PC-3 (cell line): ENCODE data around the gene CPOX. TPM values are rescaled to one million over a fixed set of nuclear protein-coding genes. Genes with fewer than 3 reads are reported as not detected.
"Not testable (repeated sequence)": the region's sequence is repeated elsewhere in the genome, so short reads cannot be mapped to it uniquely, and the experiment has no call there.

Experiments used
- ATAC-seq: fragments of 200-7000 bp; cut with Tn5 transposase; 2 replicates; pipeline ENCODE4 v1.9.1; 2020; ENCODE audit warnings: mild to moderate bottlenecking, moderate library complexity
- BruUV-seq: library from RNA; stranded (reverse); fragments of 400-500 nt; replicated peaks from 2 replicates; lab custom pipeline; 2021; lab: Mats Ljungman, UMichigan
- CTCF ChIA-PET: fragments of 300-600 bp; sonication (Branson Sonifier 250); formaldehyde crosslinking; loops from one replicate; lab custom pipeline; 2022; ENCODE audit warnings: antibody characterized with exemption; lab: Charles Lee
- POLR2A ChIA-PET: fragments of 300-600 bp; sonication (Branson Sonifier 250); formaldehyde crosslinking; loops from one replicate; lab custom pipeline; 2022; ENCODE audit warnings: antibody characterized with exemption; ENCODE audit not compliant: unreplicated experiment; lab: Charles Lee
- DNase-seq: peaks from one replicate; pipeline ENCODE4 v3.0.0-alpha.2; 2015
- H2AFZ ChIP-seq: fragments of 300-600 bp; sonication (generic); 2 replicates; pipeline ENCODE4 v1.6.0; 2016; ENCODE audit warnings: antibody characterized with exemption, low read length
- H3F3A ChIP-seq: fragments of 300-600 bp; sonication (generic); one replicate; pipeline ENCODE4 v1.6.0; 2017; ENCODE audit warnings: antibody characterized with exemption, low read length, control low read depth, mild to moderate bottlenecking; ENCODE audit not compliant: unreplicated experiment
- H3K27ac ChIP-seq: fragments of 300-600 bp; sonication (generic); 2 replicates; pipeline ENCODE4 v1.5.1; 2016; ENCODE audit warnings: mild to moderate bottlenecking, low read length
- H3K27me3 ChIP-seq: fragments of 300-600 bp; sonication (generic); 2 replicates; pipeline ENCODE4 v1.6.1; 2016; ENCODE audit warnings: low read length, mixed read lengths
- H3K36me3 ChIP-seq: fragments of 300-600 bp; sonication (generic); 2 replicates; pipeline ENCODE4 v1.6.1; 2016; ENCODE audit warnings: low read depth, mixed run types, low read length, mixed read lengths
- H3K4me1 ChIP-seq: fragments of 300-600 bp; sonication (generic); 2 replicates; pipeline ENCODE4 v1.5.1; 2016; ENCODE audit warnings: low read length; ENCODE audit not compliant: insufficient read depth
- H3K4me2 ChIP-seq: fragments of 300-600 bp; sonication (generic); 2 replicates; pipeline ENCODE4 v1.6.0; 2016; ENCODE audit warnings: low read length
- H3K4me3 ChIP-seq: fragments of 300-600 bp; sonication (generic); 2 replicates; pipeline ENCODE4 v1.5.1; 2016; ENCODE audit warnings: mild to moderate bottlenecking, low read length, mixed read lengths
- H3K79me2 ChIP-seq: fragments of 300-600 bp; sonication (generic); 2 replicates; pipeline ENCODE4 v1.6.1; 2017; ENCODE audit warnings: low read length, mixed read lengths
- H3K9ac ChIP-seq: fragments of 300-600 bp; sonication (generic); 2 replicates; pipeline ENCODE4 v1.6.0; 2016; ENCODE audit warnings: mild to moderate bottlenecking, low read length
- H3K9me2 ChIP-seq: fragments of 300-600 bp; sonication (generic); replicated peaks from 2 replicates; pipeline ENCODE4 v1.6.1; 2016; ENCODE audit warnings: mixed run types, low read length, mixed read lengths
- H3K9me3 ChIP-seq: fragments of 300-600 bp; sonication (generic); 2 replicates; pipeline ENCODE4 v1.6.1; 2016; ENCODE audit warnings: low read length, mixed read lengths
- H4K20me1 ChIP-seq: fragments of 300-600 bp; sonication (generic); 2 replicates; pipeline ENCODE4 v1.6.1; 2016; ENCODE audit warnings: low read length, mixed read lengths
- CTCF ChIP-seq: fragments of 300-600 bp; sonication (generic); conservative IDR thresholded peaks from 2 replicates; pipeline ENCODE4 v1.5.1; 2017; ENCODE audit warnings: antibody characterized with exemption, low read depth, mild to moderate bottlenecking, low read length
- EZH2 ChIP-seq: fragments of 300-600 bp; sonication (generic); IDR thresholded peaks from one replicate; pipeline ENCODE4 v1.6.1; 2017; ENCODE audit warnings: antibody characterized with exemption, mild to moderate bottlenecking, low read length; ENCODE audit not compliant: unreplicated experiment
- EZH2phosphoT487 ChIP-seq: fragments of 300-600 bp; sonication (generic); IDR thresholded peaks from 2 replicates; pipeline ENCODE4 v1.6.1; 2018; ENCODE audit warnings: mild to moderate bottlenecking, antibody characterized with exemption, low read length, borderline replicate concordance
- intact Hi-C: fragments of 100-400 bp; cut with micrococcal nuclease; formaldehyde crosslinking; loops from 2 replicates; pipeline ENCODE4 v1.9.0; 2023
- total RNA-seq: library from RNA; depleted of rRNA; stranded (reverse); fragments of >200 nt; gene quantifications from 2 replicates; pipeline ENCODE4 v1.2.3, GENCODE V29; 2014

Gene CPOX
- total RNA-seq, 1 experiment from 2014 or later, result 62.0 TPM

- peaks cover 42% of the 10 kb centered on the region for H3K4me1 ChIP-seq
- H3K4me2 ChIP-seq, result no peak overlapping the region
- no peak for DNase-seq
- ChIA-PET CTCF (no interaction called here), POLR2A (no interaction called here)
- intact Hi-C loops, result no loop called here
- no peak overlapping the region for H3K9ac ChIP-seq
- TF ChIP-seq EZH2phosphoT487 (no peak), CTCF (no peak), EZH2 (no peak)
- no peaks in the 10 kb centered on the region for H3F3A ChIP-seq
- no peaks in the 10 kb centered on the region for H3K36me3 ChIP-seq
- no TSS peak for BruUV-seq
- H3K27me3 ChIP-seq, result no peaks in the 10 kb centered on the region
- H3K4me3 ChIP-seq, result no peak overlapping the region
- H3K9me2 ChIP-seq, result no peaks in the 10 kb centered on the region
- H3K79me2 ChIP-seq, result no peaks in the 10 kb centered on the region
- H2AFZ ChIP-seq, result no peak overlapping the region
- H3K27ac ChIP-seq, result no peak overlapping the region
- no peaks in the 10 kb centered on the region for H3K9me3 ChIP-seq
- H4K20me1 ChIP-seq, result no peaks in the 10 kb centered on the region
- no peak for ATAC-seq
Measured at GRCh38 chr3:98560911-98561310, 32.5 kb downstream of the CPOX start.

GRCh38 chr3:98559769-98560168 is 33.6 kb downstream of the CPOX start:
- POLR2A ChIA-PET, CTCF ChIA-PET, BruUV-seq: not testable (repeated sequence)

GRCh38 chr3:98558100-98558827 is 35.1 kb downstream of the CPOX start:
- BruUV-seq, result no TSS peak
- no peak overlapping the region for H3K4me3 ChIP-seq
- peaks cover 21% of the 10 kb centered on the region for H3K4me1 ChIP-seq
- no peaks in the 10 kb centered on the region for H4K20me1 ChIP-seq
- no peaks in the 10 kb centered on the region for H3K36me3 ChIP-seq
- H3K27ac ChIP-seq, result no peak overlapping the region
- TF ChIP-seq EZH2, result no peak
- TF ChIP-seq CTCF, result no peak
- no peak for TF ChIP-seq EZH2phosphoT487
- no peak overlapping the region for H2AFZ ChIP-seq
- H3K79me2 ChIP-seq, result no peaks in the 10 kb centered on the region
- H3K27me3 ChIP-seq, result no peaks in the 10 kb centered on the region
- no peak overlapping the region for H3K4me2 ChIP-seq
- ChIA-PET POLR2A (interaction anchor here (0.7 kb wide), 1 partner anchor 107 kb away, joined by 4 read pairs; no protein-coding TSS in a partner anchor), CTCF (interaction anchor here (0.7 kb wide), 1 partner anchor 15 kb away, joined by 5 read pairs; no protein-coding TSS in a partner anchor)
- no peak overlapping the region for H3K9ac ChIP-seq
- DNase-seq (no peak), ATAC-seq (no peak)
- intact Hi-C loops, result no loop called here
- no peaks in the 10 kb centered on the region for H3K9me3 ChIP-seq
- no peaks in the 10 kb centered on the region for H3F3A ChIP-seq
- no peaks in the 10 kb centered on the region for H3K9me2 ChIP-seq

More at GRCh38 chr3:98559769-98560168, 33.6 kb downstream of the CPOX start:
- H3K9ac ChIP-seq, H3K27me3 ChIP-seq, H3K4me2 ChIP-seq, ATAC-seq, H3K9me2 ChIP-seq, H3F3A ChIP-seq, intact Hi-C loops, H3K9me3 ChIP-seq, H3K4me3 ChIP-seq, H3K79me2 ChIP-seq, H3K27ac ChIP-seq, H2AFZ ChIP-seq, H4K20me1 ChIP-seq, DNase-seq, H3K36me3 ChIP-seq: not testable (repeated sequence)
- peaks cover 35% of the 10 kb centered on the region for H3K4me1 ChIP-seq
